ENCODE results near the gene CPSF4L. TPM values are rescaled to one million over a fixed set of nuclear protein-coding genes. Genes with fewer than 3 reads are reported as not detected.

CPSF4L gene
- total RNA-seq, 1 experiment from 2014 or later, result not detected

DNA sequence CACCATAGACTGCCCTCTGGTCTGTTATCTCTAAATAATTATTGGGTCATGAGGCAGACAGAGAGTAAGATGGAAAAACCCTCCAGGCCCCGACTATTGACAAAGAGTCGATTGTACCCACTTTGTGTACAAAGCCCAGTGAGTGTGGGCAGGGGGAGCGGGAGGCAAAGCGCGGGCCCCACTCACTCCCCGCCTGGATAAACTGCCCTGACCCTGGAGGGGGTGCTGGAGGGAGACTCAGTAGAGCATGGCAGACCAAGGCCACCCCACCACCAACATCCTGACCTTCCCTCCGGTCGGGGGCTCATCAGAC lies 11.2 kb upstream of the CPSF4L start:
- POLR2A ChIA-PET, result no interaction called here
- Histone ChIP-seq H3K9me3 (ENCODE audit: control insufficient read depth, insufficient read depth, low read depth, low read length) (no peaks in the 10 kb centered on the region), H3K27me3 (ENCODE audit: control insufficient read depth, insufficient read depth, low read length) (no peaks in the 10 kb centered on the region), H3K4me1 (ENCODE audit: control insufficient read depth, insufficient read depth, low read length) (0 out of 2 replicates have a peak, but pooled peaks cover 7% of the 10 kb centered on the region), H3K4me3 (ENCODE audit: low read depth in 2 of 2, low read length in 2 of 2) (no peak overlapping the region), H3K36me3 (ENCODE audit: control insufficient read depth, insufficient read depth, low read length) (no peaks in the 10 kb centered on the region), H3K27ac (ENCODE audit: low read length) (no peak overlapping the region)
- ATAC-seq, result no peak
- in situ Hi-C loops (cut with HindIII; ENCODE audit: low pct_unique_long_range_greater_than_20kb, low sequenced_read_pairs), result no loop called here
- no peak for DNase-seq (ENCODE audit: low read depth, low spot score)
- TF ChIP-seq TCF7L2 (IDR thresholded peaks at IDR 0.05; ENCODE audit: low read depth, low read length) (no peak), POLR2AphosphoS5 (IDR thresholded peaks at IDR 0.05; ENCODE audit: low read depth, low read length) (no peak), SIN3A (IDR thresholded peaks at IDR 0.05; ENCODE audit: borderline replicate concordance, insufficient read depth, low read depth, low read length) (no peak)
- TF ChIP-seq, protein P1, sequence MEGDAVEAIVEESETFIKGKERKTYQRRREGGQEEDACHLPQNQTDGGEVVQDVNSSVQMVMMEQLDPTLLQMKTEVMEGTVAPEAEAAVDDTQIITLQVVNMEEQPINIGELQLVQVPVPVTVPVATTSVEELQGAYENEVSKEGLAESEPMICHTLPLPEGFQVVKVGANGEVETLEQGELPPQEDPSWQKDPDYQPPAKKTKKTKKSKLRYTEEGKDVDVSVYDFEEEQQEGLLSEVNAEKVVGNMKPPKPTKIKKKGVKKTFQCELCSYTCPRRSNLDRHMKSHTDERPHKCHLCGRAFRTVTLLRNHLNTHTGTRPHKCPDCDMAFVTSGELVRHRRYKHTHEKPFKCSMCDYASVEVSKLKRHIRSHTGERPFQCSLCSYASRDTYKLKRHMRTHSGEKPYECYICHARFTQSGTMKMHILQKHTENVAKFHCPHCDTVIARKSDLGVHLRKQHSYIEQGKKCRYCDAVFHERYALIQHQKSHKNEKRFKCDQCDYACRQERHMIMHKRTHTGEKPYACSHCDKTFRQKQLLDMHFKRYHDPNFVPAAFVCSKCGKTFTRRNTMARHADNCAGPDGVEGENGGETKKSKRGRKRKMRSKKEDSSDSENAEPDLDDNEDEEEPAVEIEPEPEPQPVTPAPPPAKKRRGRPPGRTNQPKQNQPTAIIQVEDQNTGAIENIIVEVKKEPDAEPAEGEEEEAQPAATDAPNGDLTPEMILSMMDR (IDR thresholded peaks at IDR 0.05), result no peak
- TF ChIP-seq, protein P2, sequence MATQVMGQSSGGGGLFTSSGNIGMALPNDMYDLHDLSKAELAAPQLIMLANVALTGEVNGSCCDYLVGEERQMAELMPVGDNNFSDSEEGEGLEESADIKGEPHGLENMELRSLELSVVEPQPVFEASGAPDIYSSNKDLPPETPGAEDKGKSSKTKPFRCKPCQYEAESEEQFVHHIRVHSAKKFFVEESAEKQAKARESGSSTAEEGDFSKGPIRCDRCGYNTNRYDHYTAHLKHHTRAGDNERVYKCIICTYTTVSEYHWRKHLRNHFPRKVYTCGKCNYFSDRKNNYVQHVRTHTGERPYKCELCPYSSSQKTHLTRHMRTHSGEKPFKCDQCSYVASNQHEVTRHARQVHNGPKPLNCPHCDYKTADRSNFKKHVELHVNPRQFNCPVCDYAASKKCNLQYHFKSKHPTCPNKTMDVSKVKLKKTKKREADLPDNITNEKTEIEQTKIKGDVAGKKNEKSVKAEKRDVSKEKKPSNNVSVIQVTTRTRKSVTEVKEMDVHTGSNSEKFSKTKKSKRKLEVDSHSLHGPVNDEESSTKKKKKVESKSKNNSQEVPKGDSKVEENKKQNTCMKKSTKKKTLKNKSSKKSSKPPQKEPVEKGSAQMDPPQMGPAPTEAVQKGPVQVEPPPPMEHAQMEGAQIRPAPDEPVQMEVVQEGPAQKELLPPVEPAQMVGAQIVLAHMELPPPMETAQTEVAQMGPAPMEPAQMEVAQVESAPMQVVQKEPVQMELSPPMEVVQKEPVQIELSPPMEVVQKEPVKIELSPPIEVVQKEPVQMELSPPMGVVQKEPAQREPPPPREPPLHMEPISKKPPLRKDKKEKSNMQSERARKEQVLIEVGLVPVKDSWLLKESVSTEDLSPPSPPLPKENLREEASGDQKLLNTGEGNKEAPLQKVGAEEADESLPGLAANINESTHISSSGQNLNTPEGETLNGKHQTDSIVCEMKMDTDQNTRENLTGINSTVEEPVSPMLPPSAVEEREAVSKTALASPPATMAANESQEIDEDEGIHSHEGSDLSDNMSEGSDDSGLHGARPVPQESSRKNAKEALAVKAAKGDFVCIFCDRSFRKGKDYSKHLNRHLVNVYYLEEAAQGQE (IDR thresholded peaks at IDR 0.05; ENCODE audit: insufficient read depth in 1 of 2, low read depth in 2 of 2, low read length in 1 of 2), result no peak
- intact Hi-C loops (cut with micrococcal nuclease; ENCODE audit: unreplicated experiment), result no loop called here
- CTCF ChIA-PET, result no interaction called here
- no TSS peak for BruUV-seq (replicated peaks)

DNA sequence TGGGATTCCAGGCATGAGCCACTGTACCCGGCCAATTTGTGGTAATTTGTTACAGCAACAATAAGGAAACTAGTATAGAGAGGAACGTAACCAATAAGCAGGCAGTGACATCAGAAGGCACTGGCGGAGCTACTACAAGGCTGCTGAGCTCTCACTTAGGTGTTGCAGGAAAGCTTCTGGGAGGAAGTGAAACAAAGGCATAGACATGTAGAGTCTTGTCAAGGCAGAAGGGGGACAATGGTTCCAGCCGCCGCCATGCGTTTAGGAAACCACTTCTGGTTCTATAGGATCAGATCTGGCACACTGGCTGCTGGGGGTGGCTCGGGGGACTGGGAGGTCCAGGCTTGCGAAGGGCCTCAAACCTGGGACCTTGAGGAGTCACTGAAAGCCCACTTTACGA lies 9.4 kb upstream of the CPSF4L start:
- Histone ChIP-seq H3K4me3 (ENCODE audit: low read depth in 2 of 2, low read length in 2 of 2) (no peak overlapping the region), H3K4me1 (ENCODE audit: control insufficient read depth, insufficient read depth, low read length) (peaks cover 15% of the 10 kb centered on the region; the same call in 1 of the 2 replicates), H3K36me3 (ENCODE audit: control insufficient read depth, insufficient read depth, low read length) (no peaks in the 10 kb centered on the region), H3K27me3 (ENCODE audit: control insufficient read depth, insufficient read depth, low read length) (no peaks in the 10 kb centered on the region), H3K27ac (ENCODE audit: low read length) (no peak overlapping the region), H3K9me3 (ENCODE audit: control insufficient read depth, insufficient read depth, low read depth, low read length) (no peaks in the 10 kb centered on the region)
- in situ Hi-C loops (cut with HindIII; ENCODE audit: low pct_unique_long_range_greater_than_20kb, low sequenced_read_pairs), result no loop called here
- no TSS peak for BruUV-seq (replicated peaks)
- ChIA-PET CTCF (no interaction called here), POLR2A (no interaction called here)
- no peak for ATAC-seq
- no peak for DNase-seq (ENCODE audit: low read depth, low spot score)
- intact Hi-C loops (cut with micrococcal nuclease; ENCODE audit: unreplicated experiment), result no loop called here
- TF ChIP-seq, protein P1 (IDR thresholded peaks at IDR 0.05), result no peak
- TF ChIP-seq, protein P2 (IDR thresholded peaks at IDR 0.05; ENCODE audit: insufficient read depth in 1 of 2, low read depth in 2 of 2, low read length in 1 of 2), result no peak
- TF ChIP-seq SIN3A (IDR thresholded peaks at IDR 0.05; ENCODE audit: borderline replicate concordance, insufficient read depth, low read depth, low read length), result no peak
- TF ChIP-seq POLR2AphosphoS5 (IDR thresholded peaks at IDR 0.05; ENCODE audit: low read depth, low read length), result no peak
- no peak for TF ChIP-seq TCF7L2 (IDR thresholded peaks at IDR 0.05; ENCODE audit: low read depth, low read length)

Data from Panc1 (cell line).